Chondrocyte (in vitro differentiated cells): ENCODE results near the gene TMEM214. TPM values are rescaled to one million over a fixed set of nuclear protein-coding genes. Genes with fewer than 3 reads are reported as not detected.

Experiments used
- DNase-seq: peaks from one replicate; pipeline ENCODE4 v3.0.0; 2021; ENCODE audit warnings: mixed read lengths, low spot score
- H3K27ac Mint-ChIP-seq: one replicate; pipeline ENCODE4 v1.8.0; 2021; ENCODE audit warnings: mild to moderate bottlenecking, moderate library complexity, mixed read lengths; ENCODE audit not compliant: unreplicated experiment
- H3K27me3 Mint-ChIP-seq: 2 replicates; pipeline ENCODE4 v1.8.0; 2021; ENCODE audit warnings: low read depth, mixed read lengths
- H3K36me3 Mint-ChIP-seq: 2 replicates; pipeline ENCODE4 v1.8.0; 2021; ENCODE audit warnings: low read depth, mixed read lengths
- H3K4me1 Mint-ChIP-seq: 2 replicates; pipeline ENCODE4 v1.8.0; 2021; ENCODE audit warnings: low read depth, mild to moderate bottlenecking, mixed read lengths
- H3K4me3 Mint-ChIP-seq: one replicate; pipeline ENCODE4 v1.8.0; 2021; ENCODE audit warnings: mild to moderate bottlenecking, moderate library complexity, mixed read lengths; ENCODE audit not compliant: unreplicated experiment
- H3K9me3 Mint-ChIP-seq: 2 replicates; pipeline ENCODE4 v1.8.0; 2021; ENCODE audit warnings: low read depth, mixed read lengths
- total RNA-seq: library from RNA; stranded (reverse); gene quantifications from 3 replicates; pipeline ENCODE4 v1.2.1, GENCODE V29; 2021
- TF ChIP-seq, protein P1 (sequence below): fragments of 200-600 bp; sonication (generic); IDR thresholded peaks from 2 replicates; pipeline ENCODE4 v1.5.0; 2021; ENCODE audit warnings: antibody characterized with exemption, mild to moderate bottlenecking, moderate library complexity

The TMEM214 gene
- total RNA-seq, 1 donor from 2014 or later = 107 TPM

DNA sequence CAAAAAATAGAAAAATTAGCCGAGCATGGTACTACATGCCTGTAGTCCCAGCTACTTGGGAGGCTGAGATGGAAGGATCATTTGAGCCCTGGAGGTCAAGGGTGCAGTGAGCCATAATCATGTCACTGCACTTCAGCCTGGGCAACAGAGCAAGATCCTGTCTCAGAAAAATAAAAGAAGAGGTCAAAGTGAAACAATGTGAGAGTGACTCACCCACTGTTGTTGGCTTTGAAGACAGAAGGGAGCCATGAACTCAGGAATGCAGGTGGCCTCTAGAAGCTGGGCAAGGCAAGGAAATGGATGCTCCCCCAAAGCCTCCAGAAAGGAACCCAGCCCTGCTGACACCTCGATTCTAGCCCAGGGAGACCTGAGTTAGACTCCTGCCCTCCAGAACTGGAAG lies 3.7 kb upstream of the TMEM214 start:
- Mint-ChIP-seq H3K36me3 (peaks cover 13% of the 10 kb centered on the region), H3K9me3 (no peaks in the 10 kb centered on the region), H3K4me3 (no peak overlapping the region), H3K27ac (no peak overlapping the region), H3K27me3 (no peaks in the 10 kb centered on the region), H3K4me1 (peaks cover 28% of the 10 kb centered on the region)
- DNase-seq = peak; percentile 13
- TF ChIP-seq, protein P1, sequence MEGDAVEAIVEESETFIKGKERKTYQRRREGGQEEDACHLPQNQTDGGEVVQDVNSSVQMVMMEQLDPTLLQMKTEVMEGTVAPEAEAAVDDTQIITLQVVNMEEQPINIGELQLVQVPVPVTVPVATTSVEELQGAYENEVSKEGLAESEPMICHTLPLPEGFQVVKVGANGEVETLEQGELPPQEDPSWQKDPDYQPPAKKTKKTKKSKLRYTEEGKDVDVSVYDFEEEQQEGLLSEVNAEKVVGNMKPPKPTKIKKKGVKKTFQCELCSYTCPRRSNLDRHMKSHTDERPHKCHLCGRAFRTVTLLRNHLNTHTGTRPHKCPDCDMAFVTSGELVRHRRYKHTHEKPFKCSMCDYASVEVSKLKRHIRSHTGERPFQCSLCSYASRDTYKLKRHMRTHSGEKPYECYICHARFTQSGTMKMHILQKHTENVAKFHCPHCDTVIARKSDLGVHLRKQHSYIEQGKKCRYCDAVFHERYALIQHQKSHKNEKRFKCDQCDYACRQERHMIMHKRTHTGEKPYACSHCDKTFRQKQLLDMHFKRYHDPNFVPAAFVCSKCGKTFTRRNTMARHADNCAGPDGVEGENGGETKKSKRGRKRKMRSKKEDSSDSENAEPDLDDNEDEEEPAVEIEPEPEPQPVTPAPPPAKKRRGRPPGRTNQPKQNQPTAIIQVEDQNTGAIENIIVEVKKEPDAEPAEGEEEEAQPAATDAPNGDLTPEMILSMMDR = no peak

GRCh38 chr2:27033253-27033852 lies 588 bp downstream of the TMEM214 start:
- peaks cover 18% of the 10 kb centered on the region for H3K36me3 Mint-ChIP-seq
- H3K9me3 Mint-ChIP-seq = no peaks in the 10 kb centered on the region

GRCh38 chr2:27038012-27038411 lies 5.2 kb downstream of the TMEM214 start:
- H3K27ac Mint-ChIP-seq = no peak overlapping the region
- TF ChIP-seq, protein P1 = no peak
- H3K9me3 Mint-ChIP-seq = no peaks in the 10 kb centered on the region
- H3K4me1 Mint-ChIP-seq = peaks cover 38% of the 10 kb centered on the region
- H3K4me3 Mint-ChIP-seq = no peak overlapping the region
- no peaks in the 10 kb centered on the region for H3K27me3 Mint-ChIP-seq
- H3K36me3 Mint-ChIP-seq = peaks cover 39% of the 10 kb centered on the region
- peak; percentile 83 for DNase-seq

More at GRCh38 chr2:27033253-27033852, 588 bp downstream of the TMEM214 start:
- H3K27me3 Mint-ChIP-seq = no peaks in the 10 kb centered on the region
- H3K4me3 Mint-ChIP-seq = peak overlapping the region; percentile 92
- no peak for DNase-seq
- TF ChIP-seq, protein P1 = peak; percentile 0
- peak overlapping the region; percentile 82 for H3K27ac Mint-ChIP-seq
- H3K4me1 Mint-ChIP-seq = peaks cover 41% of the 10 kb centered on the region

DNA sequence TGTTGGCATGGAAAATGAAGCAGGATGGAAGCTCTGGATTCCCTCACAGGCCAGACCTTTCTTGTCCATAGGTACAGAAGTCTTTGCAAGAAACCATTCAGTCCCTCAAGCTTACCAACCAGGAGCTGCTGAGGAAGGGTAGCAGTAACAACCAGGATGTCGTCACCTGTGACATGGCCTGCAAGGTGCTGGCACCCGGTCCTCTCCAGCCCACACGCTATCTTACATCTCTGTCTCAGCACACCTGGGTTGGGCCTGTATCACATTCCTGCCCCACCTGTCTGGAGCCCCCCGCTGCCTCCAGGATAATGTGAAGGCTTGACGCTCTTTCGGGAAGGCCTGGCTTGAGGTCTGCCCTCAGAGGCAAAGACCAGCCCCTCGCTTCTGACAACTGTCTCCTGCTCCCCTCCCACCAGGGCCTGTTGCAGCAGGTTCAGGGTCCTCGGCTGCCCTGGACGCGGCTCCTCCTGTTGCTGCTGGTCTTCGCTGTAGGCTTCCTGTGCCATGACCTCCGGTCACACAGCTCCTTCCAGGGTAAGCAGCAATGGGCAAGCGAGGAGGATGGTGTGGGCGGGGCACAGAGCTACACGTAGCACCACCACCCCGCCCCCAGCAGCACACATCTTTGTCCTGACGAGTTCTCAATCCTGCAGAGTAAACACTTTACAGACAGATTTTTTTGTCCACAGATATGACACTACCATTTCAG lies 6.0 kb downstream of the TMEM214 start:
- H3K4me1 Mint-ChIP-seq = peaks cover 35% of the 10 kb centered on the region
- TF ChIP-seq, protein P1 = no peak
- DNase-seq = peak; percentile 72
- H3K36me3 Mint-ChIP-seq = peaks cover 39% of the 10 kb centered on the region
- no peak overlapping the region for H3K27ac Mint-ChIP-seq
- H3K9me3 Mint-ChIP-seq = no peaks in the 10 kb centered on the region
- H3K4me3 Mint-ChIP-seq = no peak overlapping the region
- H3K27me3 Mint-ChIP-seq = no peaks in the 10 kb centered on the region

DNA sequence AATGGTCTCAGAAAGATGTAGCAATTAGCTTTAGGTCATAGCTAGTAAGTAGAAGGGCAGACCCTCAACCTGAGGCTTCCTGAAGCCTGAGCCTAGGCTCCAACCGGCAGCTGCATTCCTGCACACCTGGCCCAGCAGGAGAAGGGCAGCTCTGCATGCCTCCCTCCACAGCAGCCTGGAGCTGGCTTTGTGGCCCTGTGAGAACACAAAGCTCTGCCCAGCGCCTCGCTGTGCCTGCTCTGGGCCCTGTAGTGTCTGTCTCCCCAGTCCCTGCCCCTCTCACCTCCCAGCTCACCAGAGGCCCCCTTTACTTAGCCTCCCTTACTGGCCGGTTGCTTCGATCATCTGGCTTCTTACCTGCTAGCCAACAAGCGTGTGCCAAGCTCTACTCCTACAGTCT lies 6.7 kb downstream of the TMEM214 start:
- H3K27ac Mint-ChIP-seq = no peak overlapping the region
- TF ChIP-seq, protein P1 = no peak
- no peak overlapping the region for H3K4me3 Mint-ChIP-seq
- DNase-seq = peak; percentile 60
- no peaks in the 10 kb centered on the region for H3K9me3 Mint-ChIP-seq
- H3K36me3 Mint-ChIP-seq = peaks cover 38% of the 10 kb centered on the region
- peaks cover 28% of the 10 kb centered on the region for H3K4me1 Mint-ChIP-seq
- H3K27me3 Mint-ChIP-seq = no peaks in the 10 kb centered on the region
